ENCODE data around the gene PIK3R6.

DNA sequence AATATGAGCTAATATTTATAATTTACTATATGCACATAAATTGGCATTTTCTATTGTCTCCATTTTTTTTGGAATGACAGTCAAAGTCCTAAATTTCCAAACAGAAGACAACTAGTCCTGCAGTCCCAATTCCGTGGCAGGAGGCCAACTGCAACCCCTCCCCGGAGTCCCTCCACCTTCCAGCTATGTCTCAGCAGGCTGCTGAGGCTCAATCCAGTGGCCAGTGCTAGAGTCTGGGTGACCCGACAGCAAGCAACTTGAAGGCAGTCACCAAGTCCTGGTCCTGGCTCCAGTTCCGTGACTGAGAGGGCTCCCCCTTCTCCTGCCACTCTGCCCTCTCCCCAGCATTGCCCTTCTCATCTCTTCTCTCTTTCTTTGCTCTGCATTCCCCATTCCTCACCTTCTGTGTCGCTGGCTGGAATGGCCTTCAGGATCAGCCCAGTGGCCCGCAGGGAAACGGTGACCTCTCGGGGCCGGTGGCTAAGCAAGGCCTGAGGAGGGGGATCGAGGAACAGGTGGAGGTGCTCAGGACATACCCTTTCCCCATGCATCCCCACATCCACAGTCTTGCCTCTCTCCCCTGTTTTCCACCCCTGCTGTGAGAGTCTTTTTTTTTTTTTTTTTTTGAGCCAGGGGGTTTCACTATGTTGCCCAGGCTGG, 45.9 kb downstream of the PIK3R6 start:
- no peak for TF ChIP-seq POLR2A (IDR thresholded peaks at IDR 0.05)
- TF ChIP-seq, protein P1, sequence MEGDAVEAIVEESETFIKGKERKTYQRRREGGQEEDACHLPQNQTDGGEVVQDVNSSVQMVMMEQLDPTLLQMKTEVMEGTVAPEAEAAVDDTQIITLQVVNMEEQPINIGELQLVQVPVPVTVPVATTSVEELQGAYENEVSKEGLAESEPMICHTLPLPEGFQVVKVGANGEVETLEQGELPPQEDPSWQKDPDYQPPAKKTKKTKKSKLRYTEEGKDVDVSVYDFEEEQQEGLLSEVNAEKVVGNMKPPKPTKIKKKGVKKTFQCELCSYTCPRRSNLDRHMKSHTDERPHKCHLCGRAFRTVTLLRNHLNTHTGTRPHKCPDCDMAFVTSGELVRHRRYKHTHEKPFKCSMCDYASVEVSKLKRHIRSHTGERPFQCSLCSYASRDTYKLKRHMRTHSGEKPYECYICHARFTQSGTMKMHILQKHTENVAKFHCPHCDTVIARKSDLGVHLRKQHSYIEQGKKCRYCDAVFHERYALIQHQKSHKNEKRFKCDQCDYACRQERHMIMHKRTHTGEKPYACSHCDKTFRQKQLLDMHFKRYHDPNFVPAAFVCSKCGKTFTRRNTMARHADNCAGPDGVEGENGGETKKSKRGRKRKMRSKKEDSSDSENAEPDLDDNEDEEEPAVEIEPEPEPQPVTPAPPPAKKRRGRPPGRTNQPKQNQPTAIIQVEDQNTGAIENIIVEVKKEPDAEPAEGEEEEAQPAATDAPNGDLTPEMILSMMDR (IDR thresholded peaks at IDR 0.05): no peak
